Calu3 (cell line): ENCODE data around the gene SLC12A6. TPM values are rescaled to one million over a fixed set of nuclear protein-coding genes. Genes with fewer than 3 reads are reported as not detected.

Source experiments
- BruUV-seq: library from RNA; stranded (reverse); fragments of 400-500 nt; replicated peaks from 2 replicates; lab custom pipeline; 2021; lab: Mats Ljungman, UMichigan
- CTCF ChIA-PET: fragments of 300-600 bp; sonication (Branson Sonifier 250); formaldehyde crosslinking; loops from one replicate; lab custom pipeline; 2022; ENCODE audit warnings: antibody characterized with exemption; lab: Charles Lee
- DNase-seq: peaks from one replicate; pipeline ENCODE4 v3.0.0; 2022
- H3K27ac Mint-ChIP-seq: one replicate; pipeline ENCODE4 v1.8.0; 2022; ENCODE audit warnings: mixed read lengths; ENCODE audit not compliant: unreplicated experiment
- H3K27me3 Mint-ChIP-seq: one replicate; pipeline ENCODE4 v1.8.0; 2022; ENCODE audit warnings: mixed read lengths; ENCODE audit not compliant: unreplicated experiment
- H3K36me3 Mint-ChIP-seq: one replicate; pipeline ENCODE4 v1.8.0; 2022; ENCODE audit warnings: mild to moderate bottlenecking, moderate library complexity, mixed read lengths; ENCODE audit not compliant: insufficient read depth, unreplicated experiment
- H3K4me1 Mint-ChIP-seq: one replicate; pipeline ENCODE4 v1.8.0; 2022; ENCODE audit warnings: mild to moderate bottlenecking, low read depth, mixed read lengths; ENCODE audit not compliant: unreplicated experiment
- H3K4me3 Mint-ChIP-seq: one replicate; pipeline ENCODE4 v1.8.0; 2022; ENCODE audit warnings: mild to moderate bottlenecking, low read depth, moderate library complexity, mixed read lengths; ENCODE audit not compliant: unreplicated experiment
- H3K9me3 Mint-ChIP-seq: one replicate; pipeline ENCODE4 v1.8.0; 2022; ENCODE audit warnings: low read depth, mixed read lengths; ENCODE audit not compliant: unreplicated experiment
- CTCF ChIP-seq: fragments of 200-600 bp; IDR thresholded peaks from one replicate; pipeline ENCODE4 v1.8.0; 2022; ENCODE audit warnings: antibody characterized with exemption; ENCODE audit not compliant: unreplicated experiment
- intact Hi-C: fragments of 100-400 bp; cut with micrococcal nuclease; formaldehyde crosslinking; loops from one replicate; pipeline ENCODE4 v1.10.0; 2022; ENCODE audit not compliant: unreplicated experiment
- total RNA-seq: library from RNA; stranded (reverse); gene quantifications from 2 replicates; pipeline ENCODE4 v1.2.3, GENCODE V29; 2022

SLC12A6 gene
- total RNA-seq, 1 experiment from 2014 or later, result 3.8 TPM

GRCh38 chr15:34259566-34259965, 78.0 kb downstream of the SLC12A6 start:
- H3K4me3 Mint-ChIP-seq, result no peak overlapping the region
- no TSS peak for BruUV-seq
- no peaks in the 10 kb centered on the region for H3K27me3 Mint-ChIP-seq
- no peak for TF ChIP-seq CTCF
- H3K36me3 Mint-ChIP-seq, result no peaks in the 10 kb centered on the region
- no peak for DNase-seq
- CTCF ChIA-PET, result no interaction called here
- H3K27ac Mint-ChIP-seq, result no peak overlapping the region
- H3K4me1 Mint-ChIP-seq, result no peaks in the 10 kb centered on the region
- H3K9me3 Mint-ChIP-seq, result no peaks in the 10 kb centered on the region
- intact Hi-C loops, result no loop called here

- no peaks in the 10 kb centered on the region for H3K4me1 Mint-ChIP-seq
- no peaks in the 10 kb centered on the region for H3K27me3 Mint-ChIP-seq
- H3K27ac Mint-ChIP-seq, result no peak overlapping the region
- no peaks in the 10 kb centered on the region for H3K9me3 Mint-ChIP-seq
- CTCF ChIA-PET, result no interaction called here
- no peak for TF ChIP-seq CTCF
- intact Hi-C loops, result no loop called here
- BruUV-seq, result no TSS peak
- H3K4me3 Mint-ChIP-seq, result no peak overlapping the region
- no peaks in the 10 kb centered on the region for H3K36me3 Mint-ChIP-seq
- DNase-seq, result no peak
Measured at GRCh38 chr15:34258151-34258550, 79.4 kb downstream of the SLC12A6 start.

GRCh38 chr15:34252545-34252944, 85.0 kb downstream of the SLC12A6 start:
- intact Hi-C loops, result no loop called here
- H3K27ac Mint-ChIP-seq, result no peak overlapping the region
- no TSS peak for BruUV-seq
- DNase-seq, result no peak
- CTCF ChIA-PET, result no interaction called here
- no peak for TF ChIP-seq CTCF
- no peaks in the 10 kb centered on the region for H3K36me3 Mint-ChIP-seq
- H3K4me3 Mint-ChIP-seq, result no peak overlapping the region
- no peaks in the 10 kb centered on the region for H3K27me3 Mint-ChIP-seq
- H3K9me3 Mint-ChIP-seq, result no peaks in the 10 kb centered on the region
- no peaks in the 10 kb centered on the region for H3K4me1 Mint-ChIP-seq

- Mint-ChIP-seq H3K4me3 (no peak overlapping the region), H3K27me3 (no peaks in the 10 kb centered on the region), H3K9me3 (no peaks in the 10 kb centered on the region), H3K36me3 (no peaks in the 10 kb centered on the region), H3K4me1 (no peaks in the 10 kb centered on the region), H3K27ac (no peak overlapping the region)
- TF ChIP-seq CTCF, result no peak
- intact Hi-C loops, result no loop called here
- CTCF ChIA-PET, result no interaction called here
- BruUV-seq, result no TSS peak
- no peak for DNase-seq
Measured at GRCh38 chr15:34248190-34248589, 89.4 kb downstream of the SLC12A6 start.
